Activated CD8-positive, alpha-beta T cell treated with anti-CD3 and anti-CD28 coated beads for 36 hours (primary cell): ENCODE data around the gene IFT81. TPM values are rescaled to one million over a fixed set of nuclear protein-coding genes. Genes with fewer than 3 reads are reported as not detected.

Experiments
- ATAC-seq: fragments of 200-7000 bp; cut with Tn5 transposase; one replicate; pipeline ENCODE4 v1.10.0; 2021; ENCODE audit warnings: mild to moderate bottlenecking, moderate library complexity
- CTCF ChIA-PET: fragments of 350-600 bp; sonication (Branson Sonifier 250); formaldehyde crosslinking; loops from one replicate; lab custom pipeline; 2021; ENCODE audit warnings: antibody characterized with exemption; lab: Charles Lee
- POLR2A ChIA-PET: fragments of 350-600 bp; sonication (Branson Sonifier 250); formaldehyde crosslinking; loops from one replicate; lab custom pipeline; 2021; ENCODE audit warnings: antibody characterized with exemption; lab: Charles Lee
- DNase-seq: peaks from one replicate; pipeline ENCODE4 v3.0.0-alpha.2; 2020
- H3K27ac Mint-ChIP-seq: one replicate; pipeline ENCODE4 v1.8.0; 2021; ENCODE audit warnings: mild to moderate bottlenecking, mixed read lengths
- H3K27me3 Mint-ChIP-seq: one replicate; pipeline ENCODE4 v1.8.0; 2021; ENCODE audit warnings: mixed read lengths
- H3K36me3 Mint-ChIP-seq: one replicate; pipeline ENCODE4 v1.8.0; 2021; ENCODE audit warnings: low read depth, mixed read lengths
- H3K4me1 Mint-ChIP-seq: one replicate; pipeline ENCODE4 v1.8.0; 2021; ENCODE audit warnings: low read depth, mixed read lengths
- H3K4me3 Mint-ChIP-seq: one replicate; pipeline ENCODE4 v1.8.0; 2021; ENCODE audit warnings: mild to moderate bottlenecking, moderate library complexity, mixed read lengths
- H3K9me3 Mint-ChIP-seq: one replicate; pipeline ENCODE4 v1.8.0; 2021; ENCODE audit warnings: mixed read lengths
- CTCF ChIP-seq: fragments of 200-600 bp; IDR thresholded peaks from one replicate; pipeline ENCODE4 v1.8.0; 2022; ENCODE audit warnings: antibody characterized with exemption, mild to moderate bottlenecking
- intact Hi-C: fragments of 100-400 bp; cut with micrococcal nuclease; formaldehyde crosslinking; loops from one replicate; pipeline ENCODE4 v1.10.0; 2022
- total RNA-seq, 2 experiments: library from RNA; stranded (reverse); gene quantifications; one replicate each; pipeline ENCODE4 v1.2.3, GENCODE V29; 2021

Gene IFT81
- total RNA-seq, 2 experiments from 2014 or later: 1.8 to 2.8 TPM

GRCh38 chr12:110266980-110267620 is 142.9 kb downstream of the IFT81 start:
- POLR2A ChIA-PET: interaction anchor here (1.5 kb wide), 1 partner anchor 14 kb away, joined by 4 read pairs; the partner anchor contains the start of gene ATP2A2
- TF ChIP-seq CTCF: no peak
- no peak for ATAC-seq
- H3K27ac Mint-ChIP-seq: no peak overlapping the region
- DNase-seq: no peak
- H3K9me3 Mint-ChIP-seq: no peaks in the 10 kb centered on the region
- no peaks in the 10 kb centered on the region for H3K36me3 Mint-ChIP-seq
- H3K27me3 Mint-ChIP-seq: peaks cover 3% of the 10 kb centered on the region
- intact Hi-C loops: no loop called here
- no peaks in the 10 kb centered on the region for H3K4me1 Mint-ChIP-seq
- no peak overlapping the region for H3K4me3 Mint-ChIP-seq
- CTCF ChIA-PET: no interaction called here

Other genes with a start within 250 kb of the IFT81 start
- 10 to 100 TPM; 19.9 to 21.2 TPM for gene GLTP, start 243.8 kb upstream of the IFT81 start, total RNA-seq
- gene TCHP, start 224.1 kb upstream of the IFT81 start, total RNA-seq: 10 to 100 TPM; 19.9 to 21.0 TPM
- 10 to 100 TPM; 49.2 to 49.6 TPM for gene GIT2, start 128.0 kb upstream of the IFT81 start, total RNA-seq
- gene ANKRD13A, start 124.9 kb upstream of the IFT81 start, total RNA-seq: 10 to 100 TPM; 33.4 to 37.5 TPM
- gene C12orf76, start 75.8 kb upstream of the IFT81 start, total RNA-seq: 10 to 100 TPM in 1 of 2 experiments, 1 to 10 TPM in 1; 9.7 to 11.0 TPM
- 100 to 1,000 TPM; 107 to 111 TPM for gene ATP2A2, start 156.9 kb downstream of the IFT81 start, total RNA-seq